HEK293 (cell line): ENCODE results near the gene CTSA.

ENCODE experiments used
- CTCF ChIA-PET: fragments of 350-600 bp; formaldehyde crosslinking; extraction: SDS; loops from one replicate; lab custom pipeline; 2021; ENCODE audit warnings: antibody characterized with exemption; lab: Yijun Ruan, JAX
- POLR2A ChIA-PET: fragments of 300-600 bp; formaldehyde crosslinking; extraction: SDS; loops from one replicate; lab custom pipeline; 2020; ENCODE audit warnings: antibody characterized with exemption, inconsistent platforms; lab: Yijun Ruan, JAX
- H3K27ac ChIP-seq: fragments of 200-500 bp; sonication (Bioruptor generic); 2 replicates; pipeline ENCODE4 v1.5.1; 2014; ENCODE audit warnings: low read depth, low read length, control low read depth, inconsistent platforms; ENCODE audit errors: extremely low read depth
- H3K36me3 ChIP-seq, 2 experiments: fragments of 200-500 bp in 1 of 2; sonication (Bioruptor generic) in 1 of 2; 1 replicate in 1 of 2; 2 replicates in 1 of 2; pipeline ENCODE4 v1.5.1; 2014 to 2017; ENCODE audit warnings: inconsistent platforms in 2 of 2, low read length in 2 of 2; ENCODE audit not compliant: control insufficient read depth in 2 of 2, insufficient read depth in 1 of 2
- H3K4me1 ChIP-seq: fragments of 200-500 bp; sonication (Bioruptor generic); 2 replicates; pipeline ENCODE4 v1.5.1; 2014; ENCODE audit warnings: mild to moderate bottlenecking, low read length, inconsistent platforms; ENCODE audit not compliant: control insufficient read depth, insufficient read depth
- H3K4me3 ChIP-seq: 2 replicates; pipeline ENCODE4 v1.5.1; 2011; ENCODE audit warnings: low read depth, mild to moderate bottlenecking, control low read depth, low read length, moderate library complexity
- H3K9me3 ChIP-seq: fragments of 200-500 bp; sonication (Bioruptor generic); 2 replicates; pipeline ENCODE4 v1.5.1; 2014; ENCODE audit warnings: low read depth, low read length, inconsistent platforms; ENCODE audit not compliant: control insufficient read depth, insufficient read depth
- GLI2 ChIP-seq: fragments of 450-650 bp; formaldehyde crosslinking; IDR thresholded peaks from 2 replicates; pipeline ENCODE4; 2017; ENCODE audit warnings: missing biosample characterization, missing genetic modification characterization, low read depth, borderline replicate concordance
- GLI4 ChIP-seq: fragments of 450-650 bp; formaldehyde crosslinking; IDR thresholded peaks from 2 replicates; pipeline ENCODE4 v1.5.1; 2016; ENCODE audit warnings: missing biosample characterization, missing genetic modification characterization
- MYNN ChIP-seq: fragments of 450-650 bp; formaldehyde crosslinking; IDR thresholded peaks from 2 replicates; pipeline ENCODE4 v1.5.1; 2016; ENCODE audit warnings: missing biosample characterization, missing genetic modification characterization, borderline replicate concordance
- ZIC2 ChIP-seq: fragments of 450-650 bp; formaldehyde crosslinking; IDR thresholded peaks from 2 replicates; pipeline ENCODE4 v1.5.1; 2016; ENCODE audit warnings: missing biosample characterization, missing genetic modification characterization
- ZNF133 ChIP-seq: fragments of 450-650 bp; formaldehyde crosslinking; IDR thresholded peaks from 2 replicates; pipeline ENCODE4 v1.5.1; 2016; ENCODE audit warnings: missing biosample characterization, missing genetic modification characterization
- ZNF155 ChIP-seq: fragments of 450-650 bp; formaldehyde crosslinking; IDR thresholded peaks from 2 replicates; pipeline ENCODE4 v1.5.1; 2016; ENCODE audit warnings: missing biosample characterization, missing genetic modification characterization
- ZNF184 ChIP-seq: fragments of 450-650 bp; IDR thresholded peaks from 2 replicates; pipeline ENCODE4 v1.5.1; 2018; ENCODE audit warnings: missing biosample characterization, mild to moderate bottlenecking, missing genetic modification characterization
- ZNF2 ChIP-seq: fragments of 450-650 bp; formaldehyde crosslinking; IDR thresholded peaks from 2 replicates; pipeline ENCODE4 v1.5.1; 2016; ENCODE audit warnings: missing biosample characterization, missing genetic modification characterization
- ZNF23 ChIP-seq: fragments of 450-650 bp; formaldehyde crosslinking; IDR thresholded peaks from 2 replicates; pipeline ENCODE4 v1.5.1; 2016; ENCODE audit warnings: missing biosample characterization, missing genetic modification characterization, borderline replicate concordance
- ZNF426 ChIP-seq: fragments of 450-650 bp; formaldehyde crosslinking; IDR thresholded peaks from 2 replicates; pipeline ENCODE4 v1.5.1; 2017; ENCODE audit warnings: missing biosample characterization, missing genetic modification characterization, mild to moderate bottlenecking, inconsistent platforms, moderate library complexity
- ZNF48 ChIP-seq: fragments of 450-650 bp; formaldehyde crosslinking; IDR thresholded peaks from 2 replicates; pipeline ENCODE4 v1.5.1; 2016; ENCODE audit warnings: missing biosample characterization, missing genetic modification characterization
- ZNF549 ChIP-seq: fragments of 450-650 bp; IDR thresholded peaks from 2 replicates; pipeline ENCODE4 v1.5.1; 2018; ENCODE audit warnings: missing biosample characterization, missing genetic modification characterization, mild to moderate bottlenecking, inconsistent platforms, moderate library complexity
- ZNF610 ChIP-seq: fragments of 450-650 bp; formaldehyde crosslinking; IDR thresholded peaks from 2 replicates; pipeline ENCODE4 v1.5.1; 2016; ENCODE audit warnings: missing biosample characterization, missing genetic modification characterization, borderline replicate concordance
- ZNF670 ChIP-seq: fragments of 450-650 bp; formaldehyde crosslinking; IDR thresholded peaks from 2 replicates; pipeline ENCODE4 v1.5.1; 2016; ENCODE audit warnings: missing biosample characterization, missing genetic modification characterization, low read depth
- ZNF707 ChIP-seq: fragments of 450-650 bp; formaldehyde crosslinking; IDR thresholded peaks from 2 replicates; pipeline ENCODE4 v1.5.1; 2016; ENCODE audit warnings: missing biosample characterization, missing genetic modification characterization
- TF ChIP-seq, protein P1 (sequence below): sonication (generic); formaldehyde crosslinking; IDR thresholded peaks from 2 replicates; pipeline ENCODE4 v1.8.1; 2022; ENCODE audit warnings: mild to moderate bottlenecking, moderate library complexity, missing genetic modification reagents
- TF ChIP-seq, protein P2 (sequence below): fragments of 450-650 bp; formaldehyde crosslinking; IDR thresholded peaks from 2 replicates; pipeline ENCODE4 v1.5.1; 2017; ENCODE audit warnings: missing biosample characterization, mild to moderate bottlenecking, missing genetic modification characterization, moderate library complexity
- TF ChIP-seq, protein P3 (sequence below): fragments of 450-650 bp; formaldehyde crosslinking; IDR thresholded peaks from 2 replicates; pipeline ENCODE4 v1.5.1; 2017; ENCODE audit warnings: missing biosample characterization, missing genetic modification characterization
- TF ChIP-seq, protein P4 (sequence below): fragments of 450-650 bp; formaldehyde crosslinking; IDR thresholded peaks from 2 replicates; pipeline ENCODE4 v1.5.1; 2016; ENCODE audit warnings: missing biosample characterization, missing genetic modification characterization
- TF ChIP-seq, protein P5 (sequence below): fragments of 450-650 bp; formaldehyde crosslinking; conservative IDR thresholded peaks from 2 replicates; pipeline ENCODE4 v1.5.1; 2016; ENCODE audit warnings: low read depth, missing biosample characterization, missing genetic modification characterization

The CTSA gene

DNA sequence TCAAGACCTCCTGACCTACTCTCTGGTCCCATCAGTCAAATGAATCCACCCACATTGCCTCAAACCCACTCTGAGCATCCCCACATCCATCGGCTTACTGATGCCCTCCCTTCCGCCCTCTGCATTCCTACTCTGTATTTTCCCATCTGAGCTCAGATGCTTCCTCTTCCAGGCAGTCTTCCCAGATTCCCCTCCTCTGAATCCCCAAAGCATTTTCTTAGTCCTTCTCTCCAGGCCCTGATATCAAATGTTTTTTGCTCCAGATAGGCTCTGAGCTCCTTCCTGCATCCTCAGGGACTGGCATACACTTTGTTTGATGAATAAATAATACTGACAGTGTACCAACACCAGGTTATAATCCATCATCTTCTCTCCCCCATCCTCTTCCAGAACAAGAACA, 16.9 kb downstream of the CTSA start:
- TF ChIP-seq ZNF670 (tag by site-specific recombination) (no peak), ZIC2 (tag by site-specific recombination) (no peak), GLI2 (tag by site-specific recombination) (no peak), ZNF426 (tag by site-specific recombination) (no peak), ZNF48 (tag by site-specific recombination) (no peak), ZNF549 (tag by site-specific recombination) (no peak), ZNF184 (tag by site-specific recombination) (no peak), ZNF133 (no peak), ZNF610 (tag by site-specific recombination) (no peak), ZNF2 (tag by site-specific recombination) (no peak)
- TF ChIP-seq, protein P1, sequence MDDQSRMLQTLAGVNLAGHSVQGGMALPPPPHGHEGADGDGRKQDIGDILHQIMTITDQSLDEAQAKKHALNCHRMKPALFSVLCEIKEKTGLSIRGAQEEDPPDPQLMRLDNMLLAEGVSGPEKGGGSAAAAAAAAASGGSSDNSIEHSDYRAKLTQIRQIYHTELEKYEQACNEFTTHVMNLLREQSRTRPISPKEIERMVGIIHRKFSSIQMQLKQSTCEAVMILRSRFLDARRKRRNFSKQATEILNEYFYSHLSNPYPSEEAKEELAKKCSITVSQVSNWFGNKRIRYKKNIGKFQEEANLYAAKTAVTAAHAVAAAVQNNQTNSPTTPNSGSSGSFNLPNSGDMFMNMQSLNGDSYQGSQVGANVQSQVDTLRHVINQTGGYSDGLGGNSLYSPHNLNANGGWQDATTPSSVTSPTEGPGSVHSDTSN (CRISPR knock-in tag): no peak
- TF ChIP-seq, protein P2, sequence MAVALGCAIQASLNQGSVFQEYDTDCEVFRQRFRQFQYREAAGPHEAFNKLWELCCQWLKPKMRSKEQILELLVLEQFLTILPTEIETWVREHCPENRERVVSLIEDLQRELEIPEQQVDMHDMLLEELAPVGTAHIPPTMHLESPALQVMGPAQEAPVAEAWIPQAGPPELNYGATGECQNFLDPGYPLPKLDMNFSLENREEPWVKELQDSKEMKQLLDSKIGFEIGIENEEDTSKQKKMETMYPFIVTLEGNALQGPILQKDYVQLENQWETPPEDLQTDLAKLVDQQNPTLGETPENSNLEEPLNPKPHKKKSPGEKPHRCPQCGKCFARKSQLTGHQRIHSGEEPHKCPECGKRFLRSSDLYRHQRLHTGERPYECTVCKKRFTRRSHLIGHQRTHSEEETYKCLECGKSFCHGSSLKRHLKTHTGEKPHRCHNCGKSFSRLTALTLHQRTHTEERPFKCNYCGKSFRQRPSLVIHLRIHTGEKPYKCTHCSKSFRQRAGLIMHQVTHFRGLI (tag by site-specific recombination): no peak
- TF ChIP-seq, protein P3, sequence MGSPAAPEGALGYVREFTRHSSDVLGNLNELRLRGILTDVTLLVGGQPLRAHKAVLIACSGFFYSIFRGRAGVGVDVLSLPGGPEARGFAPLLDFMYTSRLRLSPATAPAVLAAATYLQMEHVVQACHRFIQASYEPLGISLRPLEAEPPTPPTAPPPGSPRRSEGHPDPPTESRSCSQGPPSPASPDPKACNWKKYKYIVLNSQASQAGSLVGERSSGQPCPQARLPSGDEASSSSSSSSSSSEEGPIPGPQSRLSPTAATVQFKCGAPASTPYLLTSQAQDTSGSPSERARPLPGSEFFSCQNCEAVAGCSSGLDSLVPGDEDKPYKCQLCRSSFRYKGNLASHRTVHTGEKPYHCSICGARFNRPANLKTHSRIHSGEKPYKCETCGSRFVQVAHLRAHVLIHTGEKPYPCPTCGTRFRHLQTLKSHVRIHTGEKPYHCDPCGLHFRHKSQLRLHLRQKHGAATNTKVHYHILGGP (tag by site-specific recombination): no peak
- TF ChIP-seq, protein P4, sequence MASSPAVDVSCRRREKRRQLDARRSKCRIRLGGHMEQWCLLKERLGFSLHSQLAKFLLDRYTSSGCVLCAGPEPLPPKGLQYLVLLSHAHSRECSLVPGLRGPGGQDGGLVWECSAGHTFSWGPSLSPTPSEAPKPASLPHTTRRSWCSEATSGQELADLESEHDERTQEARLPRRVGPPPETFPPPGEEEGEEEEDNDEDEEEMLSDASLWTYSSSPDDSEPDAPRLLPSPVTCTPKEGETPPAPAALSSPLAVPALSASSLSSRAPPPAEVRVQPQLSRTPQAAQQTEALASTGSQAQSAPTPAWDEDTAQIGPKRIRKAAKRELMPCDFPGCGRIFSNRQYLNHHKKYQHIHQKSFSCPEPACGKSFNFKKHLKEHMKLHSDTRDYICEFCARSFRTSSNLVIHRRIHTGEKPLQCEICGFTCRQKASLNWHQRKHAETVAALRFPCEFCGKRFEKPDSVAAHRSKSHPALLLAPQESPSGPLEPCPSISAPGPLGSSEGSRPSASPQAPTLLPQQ (tag by site-specific recombination): no peak
- TF ChIP-seq, all 188 proteins: peak for 0
- CTCF ChIA-PET: interaction anchor here (0.5 to 1.0 kb wide), 2 partner anchors 16 to 80 kb away, joined by 3 to 4 read pairs; no protein-coding TSS in a partner anchor
- Histone ChIP-seq H3K27ac (no peak overlapping the region), H3K4me1 (no peaks in the 10 kb centered on the region), H3K4me3 (no peak overlapping the region), H3K36me3 (no peaks in the 10 kb centered on the region), H3K9me3 (no peaks in the 10 kb centered on the region)
- POLR2A ChIA-PET: no interaction called here

DNA sequence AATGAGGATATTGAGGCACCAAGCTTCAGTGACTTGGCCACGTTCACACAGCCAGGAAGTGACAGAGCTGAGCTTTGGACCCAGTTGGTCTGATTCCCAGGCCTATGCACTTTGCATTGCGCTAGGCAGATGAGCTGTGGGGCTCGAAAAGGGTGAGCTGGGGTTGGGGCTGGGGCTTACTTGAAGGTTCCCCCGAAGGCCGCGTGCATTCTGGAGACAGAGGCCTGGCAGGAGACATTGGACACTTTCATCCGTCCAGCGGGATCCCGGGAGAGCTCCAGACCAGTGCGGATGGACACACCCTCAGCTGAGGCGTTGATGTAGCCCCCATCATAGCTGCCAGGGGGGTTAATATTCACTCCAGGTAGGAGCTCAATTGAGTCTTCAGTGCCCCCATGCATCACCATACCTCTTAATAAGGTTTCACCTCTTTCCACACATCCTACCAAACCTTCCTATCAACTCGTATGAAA, 18.2 kb downstream of the CTSA start:
- POLR2A ChIA-PET: interaction anchor here (0.7 kb wide), 2 partner anchors 29 to 63 kb away, joined by 3 read pairs; no protein-coding TSS in a partner anchor
- CTCF ChIA-PET: interaction anchor here (0.8 to 0.9 kb wide), 2 partner anchors 19 to 61 kb away, joined by 3 to 4 read pairs; no protein-coding TSS in a partner anchor

More for the DNA sequence above, 18.2 kb downstream of the CTSA start:
- no peaks in the 10 kb centered on the region for H3K4me1 ChIP-seq
- no peaks in the 10 kb centered on the region for H3K36me3 ChIP-seq
- H3K9me3 ChIP-seq: no peaks in the 10 kb centered on the region
- no peak for TF ChIP-seq MYNN (tag by site-specific recombination)
- no peak for TF ChIP-seq GLI4 (tag by site-specific recombination)
- no peak for TF ChIP-seq ZNF426 (tag by site-specific recombination)
- TF ChIP-seq ZNF23 (tag by site-specific recombination): no peak
- TF ChIP-seq ZNF155 (tag by site-specific recombination): no peak
- TF ChIP-seq, protein P5, sequence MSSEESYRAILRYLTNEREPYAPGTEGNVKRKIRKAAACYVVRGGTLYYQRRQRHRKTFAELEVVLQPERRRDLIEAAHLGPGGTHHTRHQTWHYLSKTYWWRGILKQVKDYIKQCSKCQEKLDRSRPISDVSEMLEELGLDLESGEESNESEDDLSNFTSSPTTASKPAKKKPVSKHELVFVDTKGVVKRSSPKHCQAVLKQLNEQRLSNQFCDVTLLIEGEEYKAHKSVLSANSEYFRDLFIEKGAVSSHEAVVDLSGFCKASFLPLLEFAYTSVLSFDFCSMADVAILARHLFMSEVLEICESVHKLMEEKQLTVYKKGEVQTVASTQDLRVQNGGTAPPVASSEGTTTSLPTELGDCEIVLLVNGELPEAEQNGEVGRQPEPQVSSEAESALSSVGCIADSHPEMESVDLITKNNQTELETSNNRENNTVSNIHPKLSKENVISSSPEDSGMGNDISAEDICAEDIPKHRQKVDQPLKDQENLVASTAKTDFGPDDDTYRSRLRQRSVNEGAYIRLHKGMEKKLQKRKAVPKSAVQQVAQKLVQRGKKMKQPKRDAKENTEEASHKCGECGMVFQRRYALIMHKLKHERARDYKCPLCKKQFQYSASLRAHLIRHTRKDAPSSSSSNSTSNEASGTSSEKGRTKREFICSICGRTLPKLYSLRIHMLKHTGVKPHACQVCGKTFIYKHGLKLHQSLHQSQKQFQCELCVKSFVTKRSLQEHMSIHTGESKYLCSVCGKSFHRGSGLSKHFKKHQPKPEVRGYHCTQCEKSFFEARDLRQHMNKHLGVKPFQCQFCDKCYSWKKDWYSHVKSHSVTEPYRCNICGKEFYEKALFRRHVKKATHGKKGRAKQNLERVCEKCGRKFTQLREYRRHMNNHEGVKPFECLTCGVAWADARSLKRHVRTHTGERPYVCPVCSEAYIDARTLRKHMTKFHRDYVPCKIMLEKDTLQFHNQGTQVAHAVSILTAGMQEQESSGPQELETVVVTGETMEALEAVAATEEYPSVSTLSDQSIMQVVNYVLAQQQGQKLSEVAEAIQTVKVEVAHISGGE: no peak
- no peak for TF ChIP-seq ZNF707 (tag by site-specific recombination)
- TF ChIP-seq, protein P4 (tag by site-specific recombination): no peak
- no peak overlapping the region for H3K27ac ChIP-seq
- no peak overlapping the region for H3K4me3 ChIP-seq
